Measurements from ENCODE around the gene LIX1L.

Gene LIX1L

GRCh38 chr1:145957443-145958319, at the start of gene LIX1L:
Gene LIX1L (minus strand): TSS chr1:145958017. CDS start chr1:145957927, 90 bp downstream.
- peak; percentile 75 to 86 (median 84) for DNase-seq (ENCODE audit: low read depth in 2 of 3, low spot score in 2 of 3)

DNA sequence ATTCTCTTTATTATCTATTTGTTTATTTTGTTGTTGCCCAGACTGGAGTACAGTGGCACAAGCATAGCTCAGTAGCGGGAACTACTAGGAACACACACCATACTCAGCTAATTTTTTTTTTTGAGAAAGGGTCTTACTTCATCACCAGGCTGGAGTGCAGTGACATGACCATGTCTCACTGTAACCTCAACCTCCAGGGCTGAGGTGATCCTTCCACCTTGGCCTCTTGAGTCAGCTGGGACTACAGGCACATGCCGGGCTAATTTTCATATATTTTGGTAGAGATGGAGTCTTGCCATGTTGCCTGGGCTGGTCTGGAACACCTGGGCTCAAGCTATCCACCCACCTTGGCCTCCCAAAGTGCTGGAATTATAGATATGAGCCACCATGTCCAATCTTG, 43.9 kb upstream of the LIX1L start:
- no peak for DNase-seq (ENCODE audit: low read depth in 2 of 3, low spot score in 2 of 3)

DNA sequence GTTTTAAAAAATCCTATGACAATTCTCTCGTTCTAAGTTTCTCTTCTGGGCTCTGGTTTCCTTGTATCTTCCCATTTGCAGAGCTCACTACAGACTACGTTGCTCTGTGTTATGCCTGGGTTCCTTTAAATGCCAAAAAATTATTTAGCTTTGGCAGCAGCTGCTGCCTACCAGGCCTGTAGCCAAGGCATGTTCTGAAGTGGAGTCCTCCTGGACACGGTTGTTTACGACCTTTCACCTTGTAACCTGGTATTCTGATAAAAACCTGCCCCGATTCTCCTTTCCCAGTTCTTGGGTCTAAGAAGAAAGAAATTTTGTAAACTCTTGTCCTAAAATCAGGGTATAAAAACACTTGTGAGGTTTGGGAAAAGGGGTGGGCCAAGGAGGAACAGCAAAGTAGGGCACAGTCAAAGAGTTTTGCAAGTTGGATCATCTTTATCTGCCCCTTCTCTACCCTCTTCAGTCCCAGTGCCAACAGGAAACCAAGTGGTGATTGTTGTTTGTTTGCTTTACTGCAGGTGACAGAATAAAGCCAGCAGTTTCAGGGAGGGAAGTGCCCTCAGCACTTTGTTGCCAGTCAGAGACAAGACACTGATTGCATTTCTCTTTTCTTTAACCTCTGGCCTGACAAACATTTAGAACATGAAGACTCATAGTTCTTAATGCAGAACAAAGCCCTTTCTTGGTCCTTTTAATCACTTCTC, 41.7 kb upstream of the LIX1L start:
- no peak for DNase-seq (ENCODE audit: low read depth in 2 of 3, low spot score in 2 of 3)

DNA sequence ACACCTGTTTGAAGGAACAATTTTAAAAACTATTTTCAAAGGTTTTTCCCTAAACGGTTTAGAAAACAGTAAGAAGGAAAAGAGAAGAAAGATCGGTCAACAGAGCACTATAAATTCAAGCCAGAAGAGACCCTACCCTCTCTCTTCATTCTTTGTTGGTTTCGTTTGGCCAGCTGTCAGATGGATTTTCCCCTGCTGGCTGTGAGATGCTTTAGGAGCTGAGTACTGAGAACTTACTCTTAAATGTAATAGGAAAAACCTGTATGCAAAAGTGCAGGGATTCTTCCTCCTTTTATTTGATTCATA, 39.9 kb upstream of the LIX1L start:
- DNase-seq (ENCODE audit: low read depth in 2 of 3, low spot score in 2 of 3) = no peak

- DNase-seq (ENCODE audit: low read depth in 2 of 3, low spot score in 2 of 3) = peak in 1 of 3 experiments; percentile 26
Observed at GRCh38 chr1:145997016-145997717, 39.4 kb upstream of the LIX1L start.

DNA sequence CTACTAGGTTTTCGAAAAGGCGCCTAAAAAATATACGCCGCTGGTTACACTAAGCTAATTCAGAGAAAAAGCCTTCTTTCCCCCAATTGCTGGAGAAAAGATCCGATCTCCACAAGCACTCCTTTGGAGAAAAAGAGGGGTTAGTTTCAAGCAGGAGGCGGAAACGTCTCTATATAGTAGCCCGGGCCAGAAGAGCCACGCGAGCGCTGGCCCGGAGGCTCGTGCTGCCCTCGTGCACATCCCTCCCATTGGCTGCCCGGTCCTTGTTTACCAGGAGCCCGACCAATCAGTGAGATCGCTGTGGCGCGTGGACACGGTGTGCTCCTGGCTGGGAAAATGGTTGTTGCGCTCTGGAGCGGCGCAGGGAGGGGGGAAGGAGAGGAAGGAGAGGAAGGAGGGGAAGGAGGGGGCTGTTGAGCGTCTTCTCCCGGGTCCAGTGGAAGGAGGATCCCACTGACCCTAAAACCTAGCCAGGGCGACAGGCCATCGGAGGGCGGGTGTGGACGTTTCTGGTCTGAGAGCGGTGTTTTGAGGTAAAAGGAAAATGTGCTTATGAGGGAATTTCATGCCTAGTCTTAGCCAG, 38.7 kb upstream of the LIX1L start, which contains the start of gene TXNIP:
TSS of gene TXNIP (minus strand) at position 147 of the 583 bp plus-strand sequence. CDS start 313 bp downstream, outside the sequence.
- DNase-seq (ENCODE audit: low read depth in 2 of 3, low spot score in 2 of 3) = peak; percentile 65 to 87 (median 86)

DNA sequence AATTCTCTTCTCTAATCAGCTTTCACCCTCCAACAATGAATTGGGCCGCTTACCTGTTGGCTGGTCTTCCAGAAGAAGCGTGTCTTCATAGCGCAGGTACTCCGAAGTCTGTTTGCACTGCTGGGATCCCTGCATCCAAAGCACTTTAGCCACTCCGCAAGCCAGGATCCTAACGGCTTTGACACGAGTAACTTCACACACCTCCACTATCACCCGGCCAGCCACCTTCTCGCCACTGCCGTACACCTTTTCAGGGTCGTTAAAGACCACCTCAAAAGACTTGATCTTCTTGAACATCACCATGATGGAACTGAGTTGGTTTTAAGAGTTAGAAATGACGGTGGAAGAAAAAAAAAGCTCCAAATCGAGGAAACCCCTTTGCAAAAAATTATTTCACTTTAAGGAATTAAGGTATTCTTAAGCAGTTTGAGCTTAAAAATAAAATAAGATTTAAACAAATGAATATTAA, 38.2 kb upstream of the LIX1L start:
- no peak for DNase-seq (ENCODE audit: low read depth in 2 of 3, low spot score in 2 of 3)

- DNase-seq (ENCODE audit: low read depth in 2 of 3, low spot score in 2 of 3) = no peak
Observed at GRCh38 chr1:145995148-145995881, 37.5 kb upstream of the LIX1L start.

DNA sequence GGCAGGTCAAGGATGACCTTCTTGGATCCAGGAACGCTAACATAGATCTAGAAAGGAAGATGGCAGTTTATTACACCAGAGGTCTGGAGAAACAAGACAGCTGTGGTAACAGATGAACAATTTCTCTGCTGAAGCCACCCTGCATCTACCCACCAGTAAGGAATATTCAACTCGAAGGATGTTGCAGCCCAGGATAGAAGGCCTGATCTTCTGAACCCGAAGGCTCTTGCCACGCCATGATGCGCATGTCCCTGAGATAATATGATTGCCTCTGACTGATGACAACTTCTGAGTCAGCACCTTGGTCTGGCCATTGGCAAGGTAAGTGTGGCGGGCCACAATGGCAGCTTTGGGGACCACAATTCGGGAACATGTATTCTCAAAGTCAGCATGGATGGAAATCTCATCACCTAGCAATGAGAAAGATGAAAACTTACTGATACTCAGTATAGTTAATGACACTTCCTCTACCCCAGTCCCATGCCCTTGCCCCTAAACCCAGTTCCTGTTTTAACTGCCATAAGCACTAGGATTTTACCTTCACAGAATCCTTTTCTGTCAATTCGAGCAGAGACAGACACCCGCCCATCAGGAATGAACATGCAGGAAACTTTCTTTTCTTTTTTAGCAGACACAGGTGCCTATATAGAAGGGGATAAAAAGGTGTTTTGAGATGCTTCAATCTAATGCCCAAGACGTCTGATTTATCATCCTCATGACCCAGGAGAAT, 36.7 kb upstream of the LIX1L start:
- no peak for DNase-seq (ENCODE audit: low read depth in 2 of 3, low spot score in 2 of 3)

- no peak for DNase-seq (ENCODE audit: low read depth in 2 of 3, low spot score in 2 of 3)
Observed at GRCh38 chr1:145993618-145994390, 36.0 kb upstream of the LIX1L start.

GRCh38 chr1:145992958-145993617, 35.3 kb upstream of the LIX1L start:
- DNase-seq (ENCODE audit: low read depth in 2 of 3, low spot score in 2 of 3) = no peak

DNA sequence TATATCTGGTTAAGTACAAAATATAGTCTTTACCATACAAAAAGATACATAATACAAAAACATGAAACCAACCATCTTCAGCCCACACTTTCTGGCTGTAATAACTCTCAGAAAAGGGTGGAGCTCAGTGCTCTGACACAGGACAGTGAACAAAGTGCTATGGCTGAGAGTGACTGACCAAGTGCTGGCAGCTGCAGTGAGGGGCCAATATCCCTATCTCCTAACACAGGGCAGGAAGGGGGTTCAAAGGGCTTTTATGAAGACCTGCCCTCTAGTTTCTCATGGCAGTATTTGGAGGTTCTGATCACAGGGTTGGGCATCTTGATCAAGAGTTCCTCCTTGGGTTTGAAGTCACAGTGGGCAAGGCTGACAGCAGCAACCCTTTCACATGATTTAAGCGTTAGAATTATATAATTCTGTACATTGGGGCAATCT, 34.7 kb upstream of the LIX1L start:
- DNase-seq (ENCODE audit: low read depth in 2 of 3, low spot score in 2 of 3) = no peak

DNA sequence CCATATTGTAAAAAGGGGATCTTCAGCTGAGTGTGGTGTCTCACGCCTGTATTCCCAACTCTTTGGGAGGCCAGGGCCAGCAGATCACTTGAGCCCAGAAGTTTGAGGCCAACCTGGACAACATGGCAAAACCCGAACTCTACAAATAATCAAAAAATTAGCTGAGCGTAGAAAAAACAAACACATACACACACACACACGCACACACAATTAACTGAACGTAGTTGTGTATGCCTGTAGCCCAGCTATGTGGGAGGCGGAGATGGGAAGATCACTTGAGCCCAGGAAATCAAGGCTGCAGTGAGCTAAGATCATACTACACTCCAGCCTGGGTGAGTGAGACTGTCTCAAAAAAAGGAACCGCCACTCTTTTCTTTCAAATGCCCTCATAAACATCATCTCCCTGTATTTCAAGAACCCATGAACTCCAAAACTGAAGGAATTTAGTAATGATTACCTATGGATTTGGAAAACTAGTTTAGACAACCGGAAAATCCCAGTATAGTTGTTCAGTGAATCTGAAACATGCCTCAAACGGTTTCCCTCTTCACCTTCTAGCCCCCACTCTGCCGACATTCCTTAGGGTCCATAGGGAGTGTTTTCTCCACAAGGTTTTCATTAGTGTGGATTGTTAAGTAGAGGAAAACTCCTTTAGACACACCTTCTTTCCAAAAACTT, 34.1 kb upstream of the LIX1L start:
- no peak for DNase-seq (ENCODE audit: low read depth in 2 of 3, low spot score in 2 of 3)

DNA sequence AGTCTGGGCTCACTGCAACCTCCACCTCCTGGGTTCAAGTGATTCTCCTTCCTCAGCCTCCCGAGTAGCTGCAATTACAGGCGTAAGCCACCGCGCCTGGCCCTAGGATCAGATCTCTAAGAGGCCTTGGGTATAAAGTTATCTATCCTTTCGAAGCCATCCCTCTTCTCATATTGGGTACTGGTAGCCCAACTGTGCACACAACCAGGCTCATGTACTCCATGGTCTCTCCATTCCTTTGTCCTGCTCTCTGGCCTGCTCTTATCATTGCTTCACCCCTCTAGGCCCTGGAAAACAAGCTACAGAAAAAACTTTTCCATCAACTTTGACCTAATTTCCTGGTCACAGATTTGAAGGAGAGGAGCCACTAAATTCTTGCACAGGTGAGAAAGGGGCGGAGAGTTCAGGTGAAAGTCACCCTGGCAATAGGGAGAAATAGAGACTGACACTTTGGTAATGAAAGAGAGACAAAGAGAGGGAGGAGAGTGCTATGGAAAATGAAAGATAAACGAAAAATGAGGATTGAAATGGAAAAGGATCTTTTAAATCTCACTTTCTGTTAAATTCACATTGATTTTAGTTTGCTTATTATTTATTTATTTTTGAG, 32.5 kb upstream of the LIX1L start:
- DNase-seq (ENCODE audit: low read depth in 2 of 3, low spot score in 2 of 3) = no peak

GRCh38 chr1:145988773-145989172, 31.0 kb upstream of the LIX1L start:
- no peak for DNase-seq (ENCODE audit: low read depth in 2 of 3, low spot score in 2 of 3)

DNA sequence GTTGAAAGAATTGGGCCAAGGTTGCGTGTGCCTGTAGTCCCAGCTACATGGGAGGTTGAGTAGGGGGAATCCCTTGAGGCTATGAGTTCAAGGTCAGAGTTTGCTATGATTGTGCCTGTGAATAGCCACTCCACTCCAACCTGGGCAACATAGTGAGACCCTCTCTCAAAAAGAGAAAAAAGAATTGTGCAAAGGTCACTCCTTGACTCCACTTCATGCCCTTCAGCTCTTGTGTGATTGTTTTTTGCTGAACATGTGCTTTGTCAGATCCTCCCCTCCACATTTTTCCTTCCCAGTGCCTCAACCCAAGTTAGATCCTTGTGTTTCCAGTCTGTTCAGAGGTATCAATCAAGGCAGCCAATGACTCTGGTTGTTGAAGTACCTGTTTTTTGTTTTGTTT, 30.1 kb upstream of the LIX1L start:
- no peak for DNase-seq (ENCODE audit: low read depth in 2 of 3, low spot score in 2 of 3)

- DNase-seq (ENCODE audit: low read depth in 2 of 3, low spot score in 2 of 3) = no peak
Observed at GRCh38 chr1:145986551-145986950, 28.7 kb upstream of the LIX1L start.
